ENCODE measurements around the gene ARL3.

GRCh38 chr10:102745157-102745556, 31.0 kb upstream of the ARL3 start:
- TF ChIP-seq CTCF (IDR thresholded peaks at IDR 0.05 in 8 of 11, conservative IDR thresholded peaks at IDR 0.05 in 3 of 11) = no peak
- TF ChIP-seq POLR2A (IDR thresholded peaks at IDR 0.05) = no peak
- TF ChIP-seq POLR2AphosphoS5 (IDR thresholded peaks at IDR 0.05) = no peak
